ENCODE data around the gene SCIMP.
"Not testable (repeated sequence)": the region's sequence is repeated elsewhere in the genome, so short reads cannot be mapped to it uniquely, and the experiment has no call there.

Gene SCIMP

DNA sequence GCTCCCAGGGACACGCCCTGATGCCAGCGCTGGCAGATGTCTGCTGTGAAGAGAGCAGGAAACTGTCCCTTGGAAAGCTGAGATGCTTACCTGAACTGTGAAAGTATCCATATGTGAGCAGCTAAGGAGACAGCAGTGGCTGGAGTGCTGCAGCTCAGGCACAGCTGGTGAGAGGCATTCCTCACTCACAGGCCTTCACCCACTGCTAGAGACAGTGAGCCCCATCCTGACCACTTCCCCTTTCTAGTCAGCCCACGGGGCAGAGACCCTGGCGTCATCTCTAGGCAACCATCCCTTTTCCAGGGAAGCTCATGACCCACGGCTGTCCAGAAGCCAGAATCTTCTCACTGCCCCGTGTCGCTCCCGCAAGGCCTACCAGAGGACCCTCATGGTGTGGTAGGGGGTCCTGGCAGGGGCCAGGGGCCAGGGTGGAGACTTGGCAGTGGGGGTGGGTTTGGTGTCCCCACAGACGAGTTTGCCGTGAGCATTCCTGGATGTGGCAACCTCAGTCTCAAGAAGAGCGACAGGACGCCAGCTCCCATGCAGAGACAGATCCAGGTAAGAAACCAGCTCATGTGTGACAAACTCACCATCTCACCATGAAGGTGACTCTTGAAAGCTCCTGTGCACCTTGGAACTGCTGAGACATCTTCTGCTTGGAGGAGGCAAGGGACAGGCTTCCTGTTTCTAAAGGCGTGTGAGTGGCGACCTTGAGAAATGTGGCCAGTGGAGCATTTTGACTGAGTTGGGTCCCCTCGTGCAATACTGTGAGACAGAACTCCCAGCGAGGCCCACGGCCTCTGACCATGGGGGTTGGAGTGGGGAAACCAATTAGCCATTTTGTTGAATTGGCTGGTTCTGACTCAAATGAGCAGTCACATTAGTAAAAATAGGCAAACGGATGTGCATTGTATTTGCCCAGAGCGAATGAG lies at the start of gene SCIMP:
Gene SCIMP, minus strand, starts transcription at position 216 of the 932 bp plus-strand sequence. Its CDS starts 105 bp downstream, at position 111.
- no peak for DNase-seq

GRCh38 chr17:5283571-5284315 lies 49.1 kb upstream of the SCIMP start:
- DNase-seq: no peak

- peak; percentile 56 for DNase-seq
Measured at GRCh38 chr17:5282642-5283217, 48.1 kb upstream of the SCIMP start.

DNA sequence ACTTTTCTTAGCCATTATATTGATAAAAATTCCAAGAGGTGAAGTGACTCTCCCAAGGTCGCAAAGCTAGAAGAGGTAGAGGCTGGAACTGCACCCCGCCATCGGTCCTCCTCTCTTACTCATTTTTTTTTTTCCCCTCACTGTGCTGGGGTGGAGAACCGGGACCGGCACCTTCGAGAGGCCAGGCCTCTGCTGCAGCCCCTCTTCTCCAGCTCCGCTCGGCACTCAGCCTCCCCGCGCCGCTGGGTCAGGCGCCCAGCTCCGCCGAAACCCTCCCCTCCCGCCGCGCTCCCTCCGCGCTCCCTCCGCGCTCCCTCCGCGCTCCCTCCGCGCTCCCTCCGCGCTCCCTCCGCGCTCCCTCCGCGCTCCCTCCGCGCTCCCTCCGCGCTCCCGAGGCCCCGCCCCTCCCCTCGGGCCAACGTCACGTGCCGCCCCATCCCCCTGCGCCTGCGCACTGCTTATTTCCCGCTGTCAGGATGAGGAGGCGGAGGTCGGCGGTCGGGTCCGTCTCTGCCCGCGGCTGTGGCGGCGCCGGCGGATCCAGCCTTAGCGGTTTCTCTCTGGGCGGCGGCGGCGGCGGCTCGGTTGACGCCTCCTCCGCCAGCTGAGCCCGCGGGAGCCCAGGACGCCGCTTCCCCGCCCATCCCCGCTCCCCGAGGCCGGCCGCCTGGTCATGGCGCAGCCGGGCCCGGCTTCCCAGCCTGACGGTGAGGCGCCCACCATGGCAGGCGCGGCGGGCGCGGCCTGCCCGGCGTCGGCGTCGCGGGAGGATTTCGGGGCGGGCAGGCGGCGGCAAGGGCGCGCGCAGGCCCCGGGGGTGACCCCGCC lies 47.4 kb upstream of the SCIMP start, which contains the start of gene RABEP1:
Gene RABEP1, plus strand, starts transcription at position 471 of the 828 bp plus-strand sequence. Its CDS starts 203 bp downstream, at position 674.
- peak; percentile 95 for DNase-seq

GRCh38 chr17:5272322-5272721 lies 37.7 kb upstream of the SCIMP start:
- DNase-seq: peak; percentile 11

DNA sequence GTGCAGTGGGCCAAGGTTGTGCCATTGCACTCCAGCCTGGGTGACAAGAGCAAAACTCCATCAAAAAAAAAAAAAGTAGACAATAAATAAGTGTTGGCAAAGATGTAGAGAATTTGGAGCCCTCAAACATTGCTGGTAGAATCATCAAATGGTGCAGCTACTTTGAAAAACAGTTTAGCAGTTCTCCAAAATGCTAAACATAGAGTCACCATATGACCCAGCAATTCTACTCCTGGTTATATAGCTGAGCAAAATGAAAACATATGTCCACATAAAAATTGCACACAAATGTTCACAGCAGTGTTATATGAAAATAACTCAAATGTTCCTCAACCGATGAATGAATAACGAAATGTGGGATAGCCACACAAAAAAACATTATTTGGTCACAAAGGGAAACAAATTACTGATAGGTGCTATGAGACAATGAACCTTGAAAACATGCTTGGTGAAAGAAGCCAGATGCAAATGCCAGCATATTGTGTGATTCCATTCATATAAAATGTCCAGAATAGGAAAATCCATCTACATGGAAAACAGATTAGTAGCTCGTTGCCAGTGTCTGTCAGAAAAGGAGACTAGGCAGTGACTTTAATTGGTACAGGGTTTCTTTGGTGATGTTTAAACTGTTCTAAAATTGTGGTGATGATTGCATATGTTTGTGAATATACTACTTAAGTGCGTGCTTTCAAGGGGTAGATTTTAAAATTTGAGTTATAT lies 34.7 kb upstream of the SCIMP start:
- no peak for DNase-seq

- no peak for DNase-seq
Measured at GRCh38 chr17:5264893-5265292, 30.2 kb upstream of the SCIMP start.

DNA sequence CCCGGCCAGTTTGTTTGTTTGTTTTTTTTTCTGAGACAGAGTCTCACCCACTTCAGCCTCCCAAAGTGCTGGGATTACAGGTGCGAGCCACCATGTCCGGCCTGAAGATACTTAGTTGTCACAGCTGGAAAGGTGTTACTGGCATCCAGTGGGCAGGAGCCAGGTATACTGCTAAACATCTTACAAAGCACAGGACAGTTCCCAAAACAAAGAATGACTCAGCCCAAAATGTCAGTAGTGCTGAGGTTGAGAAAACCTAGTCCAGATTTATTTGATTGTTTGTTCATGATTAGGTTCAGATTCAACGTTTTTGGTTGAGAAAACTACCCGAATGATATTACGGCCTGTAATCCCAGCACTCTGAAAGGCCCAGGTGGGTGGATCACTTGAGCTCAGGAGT lies 28.8 kb upstream of the SCIMP start:
- no peak for DNase-seq

DNA sequence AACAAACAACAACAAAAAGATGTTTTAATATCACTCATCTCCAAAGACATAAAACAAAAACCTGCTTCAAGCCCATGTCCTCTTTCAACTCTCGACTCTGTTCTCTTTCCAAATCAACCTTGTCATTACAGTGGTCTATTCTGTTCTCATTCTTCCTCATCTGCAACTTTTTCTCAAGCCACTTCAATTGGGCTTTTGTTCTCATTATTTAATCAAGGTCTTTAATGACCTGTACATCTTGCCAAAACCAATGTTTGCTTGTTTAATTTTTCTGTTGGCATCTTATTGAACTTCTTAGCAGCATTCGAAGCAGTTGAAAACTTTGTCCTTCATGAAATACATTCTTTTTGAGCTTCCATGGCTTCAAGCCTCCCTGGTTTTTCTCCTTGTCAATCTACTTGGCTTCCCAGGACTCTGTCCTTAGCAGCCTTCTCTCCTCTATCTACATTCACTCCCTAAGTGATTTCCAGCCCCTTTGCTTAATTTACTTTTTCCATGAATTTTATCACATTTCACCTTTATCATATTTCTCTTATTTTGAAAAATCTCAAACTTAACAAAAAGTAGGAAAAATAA lies 27.8 kb upstream of the SCIMP start:
- no peak for DNase-seq

- no peak for DNase-seq
Measured at GRCh38 chr17:5260542-5260941, 25.9 kb upstream of the SCIMP start.

DNA sequence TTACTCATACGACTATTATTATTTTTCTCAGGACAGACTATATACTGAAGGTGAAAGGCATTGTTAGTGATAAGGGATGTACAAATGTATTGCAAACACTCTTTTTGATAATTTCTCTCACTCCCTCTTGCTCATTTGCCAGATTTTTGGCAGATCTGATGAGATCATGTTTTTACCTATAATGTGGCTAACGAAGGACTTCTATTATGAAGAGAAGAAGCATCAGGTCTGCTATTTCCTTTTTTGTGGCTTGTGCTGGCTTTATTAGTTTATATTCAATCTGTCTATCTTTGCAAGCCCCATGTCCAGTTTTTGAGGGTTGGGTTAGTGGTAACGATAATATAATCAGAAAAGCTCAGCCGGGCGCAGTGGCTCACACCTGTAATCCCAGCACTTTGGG lies 22.5 kb upstream of the SCIMP start:
- DNase-seq: no peak

DNA sequence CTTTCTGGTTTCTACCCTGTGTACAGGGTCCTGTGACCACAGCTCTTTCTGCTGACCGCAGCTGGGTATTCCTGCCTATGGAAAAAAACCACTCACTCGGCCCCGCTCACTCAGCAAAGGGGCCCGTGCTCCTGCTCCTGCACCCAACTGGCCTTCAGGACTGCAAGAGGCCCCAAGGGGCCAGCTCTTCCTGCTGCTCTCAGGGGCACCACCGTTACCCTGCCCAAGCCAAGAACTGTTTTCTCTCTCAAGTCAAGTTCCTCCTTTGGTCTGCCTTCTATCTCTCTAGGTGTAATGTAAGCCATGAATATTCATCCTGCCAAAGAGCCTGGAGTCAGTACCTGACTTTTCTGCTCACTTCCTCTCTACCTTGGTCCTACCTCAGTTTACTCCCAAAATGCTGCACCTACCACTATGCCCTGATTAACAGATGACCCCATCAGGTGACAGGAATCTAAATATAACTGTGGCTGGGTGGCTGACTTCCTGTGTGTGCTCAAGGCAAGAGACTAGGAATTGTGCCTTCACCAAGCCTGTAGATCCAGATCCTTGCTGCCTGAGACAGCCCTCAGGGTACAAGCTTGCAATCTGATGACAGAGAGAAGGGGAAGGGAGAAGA lies 20.4 kb upstream of the SCIMP start:
- no peak for DNase-seq

GRCh38 chr17:5254414-5254813 lies 19.8 kb upstream of the SCIMP start:
- no peak for DNase-seq

- DNase-seq: peak; percentile 42
Measured at GRCh38 chr17:5249615-5250014, 15.0 kb upstream of the SCIMP start.

- no peak for DNase-seq
Measured at GRCh38 chr17:5248821-5249479, 14.3 kb upstream of the SCIMP start.

- DNase-seq: no peak
Measured at GRCh38 chr17:5247621-5248020, 13.0 kb upstream of the SCIMP start.

GRCh38 chr17:5241861-5242671 lies 7.4 kb upstream of the SCIMP start:
- DNase-seq: peak; percentile 8

DNA sequence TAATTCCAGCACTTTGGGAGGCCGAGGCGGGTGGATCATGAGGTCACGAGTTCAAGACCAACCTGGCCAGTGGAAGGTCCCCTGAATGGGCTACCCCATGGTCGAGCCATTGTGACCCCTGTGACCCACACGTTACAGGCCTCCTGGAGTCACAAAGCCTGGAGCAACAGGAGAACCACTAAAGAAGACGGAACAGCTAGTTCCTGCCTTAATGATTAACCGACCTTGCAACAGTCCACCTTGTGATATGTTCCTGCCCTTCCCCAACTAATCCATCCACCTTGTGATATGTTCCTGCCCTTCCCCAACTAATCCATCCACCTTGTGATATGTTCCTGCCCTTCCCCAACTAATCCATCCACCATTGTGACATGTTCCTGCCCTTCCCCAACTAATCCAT lies 5.1 kb upstream of the SCIMP start:
- DNase-seq: not testable (repeated sequence)

DNA sequence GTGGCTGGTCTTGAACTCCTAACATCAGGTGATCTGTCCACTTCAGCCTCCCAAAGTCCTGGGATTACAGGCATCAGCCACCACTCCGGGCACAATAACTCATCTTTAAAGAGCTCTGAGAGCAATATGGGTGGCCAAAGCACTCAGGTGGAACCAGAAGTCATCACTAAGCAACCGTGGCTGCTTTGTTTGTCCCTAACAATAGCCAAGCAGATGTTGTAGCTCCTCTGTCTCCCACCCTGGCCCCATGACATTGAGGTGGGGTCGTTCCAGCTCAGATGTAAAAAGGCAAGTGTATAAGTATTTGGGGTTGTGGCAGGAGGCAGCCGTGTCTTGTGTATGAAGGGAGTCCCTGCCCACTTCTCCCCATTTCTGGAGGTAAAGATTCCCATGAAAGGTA lies 3.7 kb upstream of the SCIMP start:
- no peak for DNase-seq

Data from stimulated activated CD4-positive, alpha-beta T cell treated with anti-CD3 and anti-CD28 coated beads, Interleukin-4, amount 100 ng/mL, for 1 hour (primary cell).